ACHN (cell line): Measurements from ENCODE around the gene GNPTG.

ENCODE experiments used
- DNase-seq: peaks from one replicate; pipeline ENCODE4 v3.0.0-alpha.2; 2015
- in situ Hi-C: cut with HindIII; loops from 2 replicates; pipeline ENCODE4 v1.10.0; 2017; ENCODE audit warnings: low sequenced_read_pairs, low pct_ligation_motif_present, low pct_unique_long_range_greater_than_20kb

GNPTG gene

GRCh38 chr16:1401758-1402154 lies 50.0 kb downstream of the GNPTG start:
- no peak for DNase-seq
- in situ Hi-C loops = no loop called here

- in situ Hi-C loops = no loop called here
- no peak for DNase-seq
These were observed 51.3 kb downstream of the GNPTG start for GRCh38 chr16:1403036-1403435.

- no peak for DNase-seq
- in situ Hi-C loops = no loop called here
These were observed 52.0 kb downstream of the GNPTG start for GRCh38 chr16:1403733-1404132.

- in situ Hi-C loops = no loop called here
- no peak for DNase-seq
These were observed 56.0 kb downstream of the GNPTG start for GRCh38 chr16:1407753-1408152.

GRCh38 chr16:1408171-1408837 lies 56.6 kb downstream of the GNPTG start:
- in situ Hi-C loops = no loop called here
- DNase-seq = peak; percentile 93

- in situ Hi-C loops = no loop called here
- DNase-seq = no peak
These were observed 61.1 kb downstream of the GNPTG start for GRCh38 chr16:1412847-1413246.
